ENCODE results near the gene SLC35G6.
"Not testable (repeated sequence)": the region's sequence is repeated elsewhere in the genome, so short reads cannot be mapped to it uniquely, and the experiment has no call there.

The SLC35G6 gene

DNA sequence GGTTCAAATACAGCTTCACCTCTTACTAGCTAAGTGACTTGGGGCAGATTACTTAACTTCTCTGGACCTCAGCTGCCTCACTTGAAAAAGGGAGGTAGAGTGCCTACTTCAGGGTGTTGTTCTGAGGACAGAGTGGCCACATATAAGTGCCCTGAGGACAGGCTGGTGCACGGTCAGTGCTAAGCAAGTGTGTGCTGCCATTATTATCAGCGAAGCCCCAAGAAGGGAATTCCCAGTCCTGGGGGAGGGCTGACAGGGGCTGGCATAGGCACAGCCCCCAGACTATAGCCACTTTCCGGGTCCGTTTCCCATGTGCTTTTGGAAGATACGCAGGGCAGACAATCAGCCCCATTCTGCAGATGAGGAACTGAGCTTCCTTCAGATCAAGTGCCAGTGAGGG lies 4.3 kb upstream of the SLC35G6 start:
- no peak for TF ChIP-seq CTCF (IDR thresholded peaks at IDR 0.05; ENCODE audit: insufficient read depth, missing control alignments)
- DNase-seq (ENCODE audit: insufficient read length, low spot score) (no peak), FAIRE-seq (no peak)

GRCh38 chr17:7477392-7478275 lies 3.6 kb upstream of the SLC35G6 start:
- DNase-seq (ENCODE audit: insufficient read length, low spot score) (peak; percentile 58), FAIRE-seq (no peak)
- TF ChIP-seq CTCF (IDR thresholded peaks at IDR 0.05; ENCODE audit: insufficient read depth, missing control alignments) = no peak

DNA sequence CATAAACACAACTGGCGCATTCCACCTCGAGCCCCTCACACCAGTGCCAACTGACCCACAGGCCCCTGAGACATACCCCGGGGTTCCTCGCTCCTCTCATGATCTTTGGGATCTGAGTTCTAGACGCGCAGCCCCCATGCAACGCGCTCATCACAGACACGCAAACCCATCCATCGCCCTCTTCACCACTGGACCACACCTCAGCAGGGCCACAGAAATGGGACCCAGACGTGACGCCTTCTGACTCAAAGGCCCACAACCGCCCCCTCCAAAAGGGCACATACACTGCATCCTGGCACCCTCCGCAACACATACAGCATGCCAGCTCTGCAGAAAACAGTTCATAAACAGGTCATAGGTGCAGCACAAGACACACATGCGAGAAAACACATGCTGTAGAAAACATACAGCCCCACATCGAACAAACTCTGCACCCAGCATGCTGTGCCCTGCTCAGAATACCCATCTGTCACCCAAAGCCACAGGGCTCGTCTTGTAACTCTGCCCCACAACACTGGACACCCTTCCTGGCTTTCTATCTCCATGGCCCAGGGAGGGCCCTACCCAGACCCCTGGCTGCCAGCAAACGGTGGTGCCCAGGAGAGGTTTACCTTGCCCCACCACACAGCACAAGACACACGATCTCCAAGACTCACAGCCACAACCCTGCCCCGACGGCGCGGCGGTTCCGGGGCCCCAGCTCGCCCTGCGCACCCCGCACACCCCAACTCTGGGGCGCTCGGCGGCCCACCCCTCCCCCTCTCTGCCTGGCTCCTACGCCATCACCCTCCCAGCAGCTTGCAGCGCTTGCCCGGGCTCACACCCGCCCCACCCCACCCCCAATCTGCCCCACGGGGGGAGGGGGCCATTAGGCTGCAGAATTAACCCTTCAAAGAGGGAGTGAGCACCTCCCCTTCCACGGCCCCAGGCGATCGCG lies 2.7 kb upstream of the SLC35G6 start:
- no peak for FAIRE-seq
- no peak for TF ChIP-seq CTCF (IDR thresholded peaks at IDR 0.05; ENCODE audit: insufficient read depth, missing control alignments)
- no peak for DNase-seq (ENCODE audit: insufficient read length, low spot score)

DNA sequence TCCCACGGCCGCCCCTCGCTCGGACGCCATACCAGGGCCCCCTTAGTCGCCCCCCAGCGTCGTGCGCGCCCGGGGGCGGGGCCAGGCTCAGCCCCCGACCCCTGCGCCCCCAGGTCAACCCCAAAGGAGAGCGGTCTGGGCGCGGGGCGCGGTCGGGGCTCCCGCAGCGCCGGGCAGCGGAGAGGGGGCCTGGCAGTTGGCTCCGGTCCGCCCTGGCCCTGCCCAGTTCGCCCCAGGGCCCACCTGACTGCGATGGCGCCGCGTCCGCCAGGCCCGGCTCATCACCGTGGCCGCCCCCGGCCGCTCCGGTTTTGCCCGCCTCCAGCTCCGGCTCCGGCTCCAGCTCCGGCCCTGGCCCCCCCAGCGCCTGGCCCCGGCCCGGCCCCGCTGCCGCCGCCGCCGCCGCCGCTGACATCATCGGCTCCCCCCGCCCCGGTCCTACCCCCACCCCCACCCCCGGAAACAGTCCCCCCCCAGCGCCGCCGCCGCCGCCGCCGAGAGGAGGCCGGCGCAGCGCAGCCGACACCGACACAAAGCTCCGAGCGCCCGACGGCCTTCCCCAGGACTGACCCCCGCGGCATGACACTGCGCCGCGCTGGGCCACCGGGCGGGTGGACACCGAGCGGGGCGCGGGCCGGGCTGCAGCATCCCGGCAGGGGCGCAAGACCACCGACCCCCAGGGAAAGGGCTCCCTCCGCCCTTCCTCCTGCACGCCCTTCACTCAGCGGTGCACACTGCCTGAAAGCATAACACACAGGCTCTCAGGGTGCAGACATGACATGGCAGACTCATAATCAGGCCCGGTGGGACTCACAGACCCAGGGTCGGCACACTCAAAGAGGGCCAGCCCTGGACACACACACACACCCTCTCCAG lies 1.8 kb upstream of the SLC35G6 start, which contains the start of gene ZBTB4:
Gene ZBTB4 (minus strand): TSS at position 419 of the 876 bp plus-strand sequence. CDS start 12,830 bp downstream, outside the sequence.
- TF ChIP-seq CTCF (IDR thresholded peaks at IDR 0.05; ENCODE audit: insufficient read depth, missing control alignments) = no peak
- DNase-seq (ENCODE audit: insufficient read length, low spot score) = no peak
- no peak for FAIRE-seq

DNA sequence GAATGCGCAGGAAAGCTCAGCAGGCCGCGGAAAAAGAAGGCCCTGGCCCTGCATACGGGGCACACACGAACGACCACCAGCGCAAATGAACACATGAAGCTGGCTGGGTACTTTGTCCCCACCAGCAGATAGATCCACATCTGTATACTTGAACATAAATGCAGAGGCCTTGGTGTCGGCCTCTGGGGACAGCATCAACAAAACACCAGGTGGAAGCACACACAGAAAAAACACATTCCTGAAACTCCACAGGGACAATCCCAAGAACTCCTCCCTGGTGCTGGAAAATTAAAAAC lies 1.2 kb upstream of the SLC35G6 start:
- FAIRE-seq (no peak), DNase-seq (ENCODE audit: insufficient read length, low spot score) (no peak)
- TF ChIP-seq CTCF (IDR thresholded peaks at IDR 0.05; ENCODE audit: insufficient read depth, missing control alignments) = no peak

DNA sequence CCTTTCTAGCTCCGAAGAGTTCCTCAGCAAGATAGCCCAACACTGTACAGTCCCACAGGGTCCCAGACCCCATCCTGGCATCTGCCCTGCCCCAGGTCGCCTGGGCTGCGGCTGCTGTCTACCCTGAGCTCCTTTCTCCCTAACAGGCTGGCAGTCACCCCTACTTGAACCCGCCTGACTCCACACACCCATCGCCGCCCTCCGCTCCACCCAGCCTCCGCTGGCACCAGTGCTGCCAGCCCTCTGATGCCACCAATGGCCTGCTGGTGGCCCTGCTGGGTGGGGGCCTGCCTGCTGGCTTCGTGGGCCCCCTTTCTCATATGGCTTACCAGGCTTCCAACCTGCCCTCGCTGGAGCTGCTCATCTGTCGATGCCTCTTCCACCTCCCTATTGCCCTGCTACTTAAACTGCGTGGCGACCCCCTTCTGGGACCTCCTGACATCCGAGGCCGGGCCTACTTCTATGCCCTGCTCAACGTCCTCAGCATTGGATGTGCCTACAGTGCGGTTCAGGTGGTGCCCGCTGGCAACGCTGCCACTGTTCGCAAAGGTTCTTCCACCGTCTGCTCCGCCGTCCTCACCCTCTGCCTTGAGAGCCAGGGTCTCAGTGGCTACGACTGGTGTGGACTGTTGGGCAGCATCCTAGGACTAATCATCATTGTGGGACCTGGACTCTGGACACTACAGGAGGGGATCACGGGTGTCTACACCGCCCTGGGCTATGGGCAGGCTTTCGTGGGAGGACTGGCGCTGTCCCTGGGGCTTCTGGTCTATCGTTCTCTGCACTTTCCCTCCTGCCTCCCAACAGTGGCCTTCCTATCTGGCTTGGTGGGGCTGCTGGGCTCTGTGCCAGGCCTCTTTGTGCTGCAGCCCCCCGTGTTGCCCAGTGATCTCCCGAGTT lies 846 bp downstream of the SLC35G6 start:
- not testable (repeated sequence) for FAIRE-seq; DNase-seq (ENCODE audit: insufficient read length, low spot score)

GRCh38 chr17:7482742-7483088 lies 1.5 kb downstream of the SLC35G6 start:
- not testable (repeated sequence) for DNase-seq (ENCODE audit: insufficient read length, low spot score); FAIRE-seq
